ELF-1 (cell line): Measurements from ENCODE around the gene NTN1.
A peak's percentile ranks its signal among the peaks of the same experiment; 100 is the strongest.

Experiments
- DNase-seq: peaks from one replicate; pipeline ENCODE4 v3.0.0-alpha.2; 2016; ENCODE audit warnings: low read depth, low spot score

Gene NTN1

GRCh38 chr17:9037736-9038135 is 16.4 kb downstream of the NTN1 start:
- no peak for DNase-seq

- no peak for DNase-seq
These were observed 17.1 kb downstream of the NTN1 start for GRCh38 chr17:9038380-9038779.

GRCh38 chr17:9044772-9045463 is 23.6 kb downstream of the NTN1 start:
- no peak for DNase-seq

- DNase-seq, result peak; percentile 87
These were observed 29.6 kb downstream of the NTN1 start for GRCh38 chr17:9050801-9051401.

- no peak for DNase-seq
These were observed 30.3 kb downstream of the NTN1 start for GRCh38 chr17:9051561-9051960.

GRCh38 chr17:9052921-9053320 is 31.6 kb downstream of the NTN1 start:
- DNase-seq, result peak; percentile 21

- DNase-seq, result peak; percentile 11
These were observed 32.1 kb downstream of the NTN1 start for GRCh38 chr17:9053406-9053805.

GRCh38 chr17:9054126-9054975 is 33.0 kb downstream of the NTN1 start:
- DNase-seq, result peak; percentile 83

GRCh38 chr17:9055281-9055680 is 34.0 kb downstream of the NTN1 start:
- no peak for DNase-seq

- no peak for DNase-seq
These were observed 35.3 kb downstream of the NTN1 start for GRCh38 chr17:9056566-9056965.

- no peak for DNase-seq
These were observed 36.0 kb downstream of the NTN1 start for GRCh38 chr17:9057310-9057709.

GRCh38 chr17:9062399-9062902 is 41.1 kb downstream of the NTN1 start:
- no peak for DNase-seq

GRCh38 chr17:9064311-9064834 is 43.1 kb downstream of the NTN1 start:
- no peak for DNase-seq

GRCh38 chr17:9071016-9071415 is 49.7 kb downstream of the NTN1 start:
- no peak for DNase-seq

GRCh38 chr17:9071811-9072498 is 50.6 kb downstream of the NTN1 start:
- DNase-seq, result no peak

- no peak for DNase-seq
These were observed 51.5 kb downstream of the NTN1 start for GRCh38 chr17:9072696-9073339.

- DNase-seq, result peak; percentile 20
These were observed 52.8 kb downstream of the NTN1 start for GRCh38 chr17:9074131-9074530.

GRCh38 chr17:9079461-9080103 is 58.3 kb downstream of the NTN1 start:
- no peak for DNase-seq

- DNase-seq, result no peak
These were observed 59.1 kb downstream of the NTN1 start for GRCh38 chr17:9080296-9080914.

GRCh38 chr17:9080983-9081382 is 59.7 kb downstream of the NTN1 start:
- no peak for DNase-seq
